ENCODE measurements around the gene STAB2. TPM values are rescaled to one million over a fixed set of nuclear protein-coding genes. Genes with fewer than 3 reads are reported as not detected.
"Not testable (repeated sequence)": the region's sequence is repeated elsewhere in the genome, so short reads cannot be mapped to it uniquely, and the experiment has no call there.

Gene STAB2
- total RNA-seq, 1 experiment from 2014 or later = not detected

- Histone ChIP-seq H3K27me3 (no peaks in the 10 kb centered on the region), H3K4me3 (no peak overlapping the region), H3K36me3 (no peaks in the 10 kb centered on the region), H3K9me3 (no peaks in the 10 kb centered on the region)
- DNase-seq = peak; percentile 45
These were observed 45.6 kb downstream of the STAB2 start for GRCh38 chr12:103632554-103633216.

- Histone ChIP-seq H3K27me3 (no peaks in the 10 kb centered on the region), H3K36me3 (no peaks in the 10 kb centered on the region)
- no peak for DNase-seq
These were observed 47.7 kb downstream of the STAB2 start for GRCh38 chr12:103634732-103635131.

GRCh38 chr12:103635419-103635818, 48.3 kb downstream of the STAB2 start:
- no peak overlapping the region for H3K4me3 ChIP-seq
- no peak for DNase-seq
- peaks cover 2% of the 10 kb centered on the region; the same call in 1 of the 2 replicates for H3K9me3 ChIP-seq
- H3K27me3 ChIP-seq = no peaks in the 10 kb centered on the region
- H3K36me3 ChIP-seq = no peaks in the 10 kb centered on the region

More at GRCh38 chr12:103634732-103635131, 47.7 kb downstream of the STAB2 start:
- Histone ChIP-seq H3K4me3 (no peak overlapping the region), H3K9me3 (0 out of 2 replicates have a peak, but pooled peaks cover under 1% of the 10 kb centered on the region)

GRCh38 chr12:103637021-103637420, 49.9 kb downstream of the STAB2 start:
- H3K27me3 ChIP-seq = no peaks in the 10 kb centered on the region

GRCh38 chr12:103637429-103637828, 50.4 kb downstream of the STAB2 start:
- Histone ChIP-seq H3K4me3 (no peak overlapping the region), H3K9me3 (peaks cover 2% of the 10 kb centered on the region; the same call in 1 of the 2 replicates), H3K27me3 (no peaks in the 10 kb centered on the region), H3K36me3 (no peaks in the 10 kb centered on the region)
- no peak for DNase-seq

More at GRCh38 chr12:103637021-103637420, 49.9 kb downstream of the STAB2 start:
- Histone ChIP-seq H3K36me3 (no peaks in the 10 kb centered on the region), H3K4me3 (no peak overlapping the region), H3K9me3 (peaks cover 2% of the 10 kb centered on the region; the same call in 1 of the 2 replicates)
- DNase-seq = no peak

GRCh38 chr12:103639983-103640382, 52.9 kb downstream of the STAB2 start:
- Histone ChIP-seq H3K4me3 (no peak overlapping the region), H3K36me3 (no peaks in the 10 kb centered on the region), H3K9me3 (peaks cover 2% of the 10 kb centered on the region; the same call in 1 of the 2 replicates), H3K27me3 (no peaks in the 10 kb centered on the region)
- DNase-seq = no peak

GRCh38 chr12:103640410-103640809, 53.3 kb downstream of the STAB2 start:
- H3K27me3 ChIP-seq = no peaks in the 10 kb centered on the region
- H3K4me3 ChIP-seq = no peak overlapping the region
- no peak for DNase-seq
- no peaks in the 10 kb centered on the region for H3K36me3 ChIP-seq
- H3K9me3 ChIP-seq = peaks cover 2% of the 10 kb centered on the region; the same call in 1 of the 2 replicates

GRCh38 chr12:103640831-103641230, 53.8 kb downstream of the STAB2 start:
- Histone ChIP-seq H3K27me3 (no peaks in the 10 kb centered on the region), H3K4me3 (no peak overlapping the region)
- no peak for DNase-seq

GRCh38 chr12:103642240-103642864, 55.3 kb downstream of the STAB2 start:
- no peak overlapping the region for H3K4me3 ChIP-seq
- peaks cover 2% of the 10 kb centered on the region; the same call in 1 of the 2 replicates for H3K9me3 ChIP-seq
- DNase-seq = no peak
- H3K36me3 ChIP-seq = no peaks in the 10 kb centered on the region
- no peaks in the 10 kb centered on the region for H3K27me3 ChIP-seq

More at GRCh38 chr12:103640831-103641230, 53.8 kb downstream of the STAB2 start:
- no peaks in the 10 kb centered on the region for H3K36me3 ChIP-seq
- H3K9me3 ChIP-seq = peaks cover 2% of the 10 kb centered on the region; the same call in 1 of the 2 replicates

GRCh38 chr12:103645202-103645601, 58.1 kb downstream of the STAB2 start:
- DNase-seq = no peak

GRCh38 chr12:103647267-103647666, 60.2 kb downstream of the STAB2 start:
- no peaks in the 10 kb centered on the region for H3K9me3 ChIP-seq
- H3K4me3 ChIP-seq = no peak overlapping the region
- peak; percentile 8 for DNase-seq
- no peaks in the 10 kb centered on the region for H3K36me3 ChIP-seq
- H3K27me3 ChIP-seq = no peaks in the 10 kb centered on the region

More at GRCh38 chr12:103645202-103645601, 58.1 kb downstream of the STAB2 start:
- no peaks in the 10 kb centered on the region for H3K27me3 ChIP-seq
- H3K36me3 ChIP-seq = no peaks in the 10 kb centered on the region
- no peaks in the 10 kb centered on the region; the same call in 1 of the 2 replicates for H3K9me3 ChIP-seq
- H3K4me3 ChIP-seq = no peak overlapping the region

- Histone ChIP-seq H3K36me3 (no peaks in the 10 kb centered on the region), H3K9me3 (no peaks in the 10 kb centered on the region), H3K4me3 (no peak overlapping the region), H3K27me3 (no peaks in the 10 kb centered on the region)
- no peak for DNase-seq
These were observed 65.7 kb downstream of the STAB2 start for GRCh38 chr12:103652808-103653207.

GRCh38 chr12:103653568-103654173, 66.6 kb downstream of the STAB2 start:
- H3K36me3 ChIP-seq, H3K9me3 ChIP-seq, H3K27me3 ChIP-seq, H3K4me3 ChIP-seq, DNase-seq: not testable (repeated sequence)

GRCh38 chr12:103654816-103655215, 67.7 kb downstream of the STAB2 start:
- Histone ChIP-seq H3K36me3 (no peaks in the 10 kb centered on the region), H3K4me3 (no peak overlapping the region), H3K9me3 (no peaks in the 10 kb centered on the region), H3K27me3 (no peaks in the 10 kb centered on the region)
- no peak for DNase-seq

- no peak for DNase-seq
- Histone ChIP-seq H3K4me3 (no peak overlapping the region), H3K9me3 (no peaks in the 10 kb centered on the region), H3K27me3 (no peaks in the 10 kb centered on the region), H3K36me3 (no peaks in the 10 kb centered on the region)
These were observed 69.2 kb downstream of the STAB2 start for GRCh38 chr12:103656291-103656690.

GRCh38 chr12:103657331-103657730, 70.3 kb downstream of the STAB2 start:
- H3K9me3 ChIP-seq = no peaks in the 10 kb centered on the region
- H3K4me3 ChIP-seq = no peak overlapping the region
- no peak for DNase-seq
- no peaks in the 10 kb centered on the region for H3K36me3 ChIP-seq
- H3K27me3 ChIP-seq = no peaks in the 10 kb centered on the region

- Histone ChIP-seq H3K9me3 (no peaks in the 10 kb centered on the region), H3K27me3 (0 out of 2 replicates have a peak, but pooled peaks cover 2% of the 10 kb centered on the region), H3K36me3 (no peaks in the 10 kb centered on the region), H3K4me3 (no peak overlapping the region)
- no peak for DNase-seq
These were observed 77.6 kb downstream of the STAB2 start for GRCh38 chr12:103664626-103665025.
